DMS 273 (cell line): Measurements from ENCODE around the gene RNF123.

ENCODE experiments used
- DNase-seq: peaks from one replicate; lab custom pipeline; 2025; ENCODE audit not compliant: unreplicated experiment; lab: John Stamatoyannopoulos, UW

The RNF123 gene

DNA sequence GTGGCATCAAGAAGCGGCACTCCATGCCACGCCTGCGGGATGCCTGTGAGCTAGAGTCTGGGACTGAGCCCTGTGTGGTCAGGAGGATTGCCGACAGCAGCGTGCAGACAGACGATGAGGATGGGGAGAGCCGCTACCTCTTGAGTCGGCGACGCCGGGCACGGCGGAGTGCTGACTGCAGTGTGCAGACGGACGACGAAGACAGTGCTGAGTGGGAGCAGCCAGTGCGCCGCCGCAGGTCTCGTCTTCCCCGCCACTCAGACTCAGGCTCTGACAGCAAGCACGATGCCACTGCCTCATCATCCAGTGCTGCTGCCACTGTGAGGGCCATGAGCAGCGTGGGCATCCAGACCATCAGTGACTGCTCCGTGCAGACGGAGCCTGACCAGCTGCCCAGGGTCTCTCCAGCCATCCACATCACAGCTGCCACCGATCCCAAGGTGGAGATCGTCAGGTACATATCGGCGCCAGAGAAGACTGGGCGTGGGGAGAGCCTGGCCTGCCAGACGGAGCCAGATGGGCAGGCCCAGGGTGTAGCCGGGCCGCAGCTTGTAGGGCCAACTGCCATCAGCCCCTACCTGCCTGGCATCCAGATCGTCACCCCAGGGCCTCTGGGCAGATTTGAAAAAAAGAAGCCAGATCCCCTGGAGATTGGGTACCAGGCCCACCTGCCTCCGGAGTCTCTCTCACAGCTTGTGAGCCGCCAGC lies 32.0 kb upstream of the RNF123 start:
- DNase-seq, result peak; percentile 38

DNA sequence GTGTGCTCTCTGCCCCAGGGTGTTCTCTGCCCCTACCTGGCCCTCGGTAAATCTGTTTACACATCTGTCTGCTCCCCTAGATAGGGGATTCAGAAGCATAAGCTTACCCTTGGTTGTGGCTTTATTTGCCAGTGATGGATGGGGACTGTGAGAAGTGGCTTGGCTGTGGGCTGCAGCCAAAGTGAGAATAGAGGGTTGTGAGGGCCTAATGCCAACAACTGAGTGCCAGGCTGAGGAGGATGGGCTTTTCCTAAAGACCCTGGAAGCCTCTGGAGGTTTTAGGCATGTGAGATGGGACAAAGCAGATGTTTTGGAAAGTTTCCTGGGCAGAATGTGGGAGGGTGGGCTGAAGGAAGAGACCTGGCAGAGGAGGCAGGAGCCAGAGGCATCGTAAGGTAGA lies 30.6 kb upstream of the RNF123 start:
- DNase-seq, result no peak

DNA sequence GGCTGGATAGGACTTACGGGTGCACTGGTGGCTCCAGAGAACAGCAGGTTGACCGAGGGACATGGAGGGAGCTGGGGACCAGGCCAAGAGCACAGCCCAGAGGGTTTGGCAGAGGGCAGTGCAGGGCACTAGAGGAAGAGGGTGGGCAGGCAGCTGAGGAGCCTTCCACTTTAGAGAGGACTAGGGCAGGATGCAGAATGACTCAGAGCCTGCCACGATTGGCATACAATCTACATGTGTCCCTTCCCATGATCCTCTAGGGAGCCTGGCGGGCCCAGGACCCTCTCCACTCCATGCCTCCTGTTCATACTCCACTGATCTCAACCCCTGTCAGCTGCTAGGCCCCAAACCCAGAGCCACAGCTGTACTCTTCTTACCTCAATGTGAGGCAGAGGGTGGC lies 29.6 kb upstream of the RNF123 start:
- no peak for DNase-seq

DNA sequence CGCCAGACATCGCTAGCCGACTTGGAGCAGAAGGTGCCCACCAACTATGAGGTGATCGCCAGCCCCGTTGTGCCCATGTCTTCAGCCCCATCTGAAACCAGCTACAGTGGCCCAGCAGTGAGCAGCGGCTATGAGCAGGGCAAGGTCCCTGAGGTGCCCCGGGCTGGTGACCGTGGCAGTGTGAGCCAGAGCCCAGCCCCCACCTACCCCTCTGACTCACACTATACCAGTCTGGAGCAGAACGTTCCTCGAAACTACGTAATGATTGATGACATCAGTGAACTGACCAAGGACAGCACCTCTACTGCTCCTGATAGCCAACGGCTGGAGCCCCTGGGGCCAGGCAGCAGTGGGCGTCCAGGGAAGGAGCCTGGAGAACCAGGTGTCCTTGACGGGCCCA lies 28.1 kb upstream of the RNF123 start:
- no peak for DNase-seq

DNA sequence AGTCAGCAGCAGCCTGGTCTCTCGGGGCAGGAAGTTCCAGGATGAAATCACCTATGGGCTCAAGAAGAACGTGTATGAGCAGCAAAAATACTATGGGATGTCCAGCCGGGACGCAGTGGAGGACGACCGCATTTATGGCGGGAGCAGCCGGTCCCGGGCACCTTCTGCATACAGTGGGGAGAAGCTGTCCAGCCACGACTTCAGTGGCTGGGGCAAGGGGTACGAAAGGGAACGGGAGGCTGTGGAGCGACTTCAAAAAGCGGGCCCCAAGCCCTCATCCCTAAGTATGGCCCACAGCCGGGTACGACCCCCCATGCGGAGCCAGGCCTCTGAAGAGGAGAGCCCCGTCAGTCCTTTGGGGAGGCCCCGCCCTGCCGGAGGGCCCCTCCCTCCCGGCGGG lies 27.3 kb upstream of the RNF123 start:
- DNase-seq, result no peak

DNA sequence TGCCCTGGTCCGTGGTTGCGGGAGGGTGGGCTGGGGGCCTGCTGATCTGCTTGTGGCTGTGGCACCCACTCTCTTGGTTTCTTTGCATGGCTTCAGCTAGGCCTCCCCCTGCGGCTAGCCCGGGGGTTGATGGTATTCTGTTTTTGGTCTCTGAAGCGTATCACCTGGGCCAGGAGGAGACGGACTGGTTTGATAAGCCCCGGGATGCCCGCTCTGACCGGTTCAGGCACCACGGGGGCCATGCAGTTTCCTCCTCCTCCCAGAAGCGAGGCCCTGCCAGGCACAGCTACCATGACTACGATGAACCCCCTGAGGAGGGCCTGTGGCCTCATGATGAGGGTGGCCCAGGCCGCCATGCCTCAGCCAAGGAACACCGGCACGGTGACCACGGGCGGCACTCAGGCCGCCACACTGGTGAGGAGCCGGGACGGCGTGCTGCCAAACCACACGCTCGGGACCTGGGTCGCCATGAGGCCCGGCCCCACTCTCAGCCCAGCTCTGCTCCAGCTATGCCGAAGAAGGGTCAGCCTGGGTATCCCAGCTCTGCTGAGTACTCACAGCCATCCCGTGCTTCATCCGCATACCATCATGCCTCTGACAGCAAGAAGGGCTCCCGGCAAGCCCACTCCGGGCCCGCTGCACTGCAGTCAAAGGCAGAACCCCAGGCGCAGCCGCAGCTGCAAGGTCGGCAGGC lies 26.5 kb upstream of the RNF123 start:
- no peak for DNase-seq

DNA sequence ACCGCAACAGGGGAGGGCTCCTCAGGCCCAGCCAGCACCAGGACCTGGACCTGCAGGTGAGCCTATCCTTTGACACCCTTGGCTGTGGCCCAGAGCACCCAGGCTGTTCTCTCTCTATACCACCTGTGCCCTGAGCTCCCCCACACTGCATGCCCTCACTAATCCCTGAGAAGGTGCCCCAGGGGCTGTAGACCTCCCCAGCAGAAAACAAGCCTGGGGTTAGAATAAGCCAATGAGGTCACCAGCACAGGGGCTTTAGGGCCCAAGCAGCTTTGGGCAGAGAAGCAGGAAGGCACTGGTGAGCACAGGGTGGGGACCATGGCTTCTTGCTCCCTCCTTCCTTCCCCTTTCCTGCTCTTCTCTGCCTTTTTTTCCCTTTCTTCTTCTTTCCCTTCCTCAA lies 25.5 kb upstream of the RNF123 start:
- no peak for DNase-seq

DNA sequence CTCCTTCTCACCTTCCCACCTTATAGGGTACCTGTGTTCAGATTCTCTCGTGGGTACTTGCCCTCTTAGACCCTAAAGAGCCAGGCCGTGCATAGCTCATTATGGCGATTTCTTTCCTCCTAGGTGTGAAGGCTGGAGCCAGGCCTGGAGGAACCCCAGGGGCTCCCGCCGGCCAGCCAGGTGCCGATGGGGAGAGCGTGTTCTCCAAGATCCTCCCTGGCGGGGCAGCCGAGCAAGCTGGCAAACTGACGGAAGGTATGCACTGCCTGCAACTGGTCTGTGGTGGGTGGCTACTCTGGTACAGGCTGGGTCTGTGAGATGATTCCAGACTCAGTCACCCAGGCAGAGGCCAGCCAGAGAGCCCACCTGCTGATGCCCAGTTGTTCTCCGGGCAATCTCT lies 25.1 kb upstream of the RNF123 start:
- no peak for DNase-seq

DNA sequence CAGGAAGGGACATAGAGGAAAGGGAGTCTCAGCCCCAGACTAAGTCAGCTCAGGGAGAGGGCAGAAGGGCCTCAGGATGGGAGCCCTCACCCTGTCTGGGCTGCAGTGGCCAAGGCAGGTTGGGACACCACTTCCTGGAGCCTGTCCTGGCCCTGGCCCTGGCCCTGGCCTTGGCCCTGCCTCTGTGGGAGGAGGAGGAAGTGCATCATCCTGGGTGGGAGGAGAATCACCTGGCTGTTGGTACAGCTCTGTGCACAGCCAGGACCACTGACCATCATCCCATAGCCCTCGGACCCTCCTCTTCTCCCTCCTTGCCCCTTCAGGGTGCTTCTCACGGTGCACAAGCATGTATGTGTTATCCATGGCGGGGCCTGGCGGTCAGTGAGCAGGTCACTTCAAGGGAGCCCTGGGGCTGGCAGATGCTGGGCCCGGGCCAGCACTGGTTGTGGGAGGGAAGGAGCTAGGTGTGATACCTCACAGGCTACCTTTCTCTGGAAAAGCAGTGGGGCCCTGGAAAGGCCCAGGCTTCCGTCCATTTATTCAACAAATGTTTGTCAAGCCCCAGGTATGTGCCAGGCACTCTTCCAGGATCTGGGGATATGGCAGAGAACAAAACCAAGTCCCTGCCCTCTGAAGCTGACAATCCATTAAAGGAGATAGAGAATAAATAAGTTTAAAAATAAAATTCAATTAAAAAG lies 23.4 kb upstream of the RNF123 start:
- DNase-seq, result no peak

DNA sequence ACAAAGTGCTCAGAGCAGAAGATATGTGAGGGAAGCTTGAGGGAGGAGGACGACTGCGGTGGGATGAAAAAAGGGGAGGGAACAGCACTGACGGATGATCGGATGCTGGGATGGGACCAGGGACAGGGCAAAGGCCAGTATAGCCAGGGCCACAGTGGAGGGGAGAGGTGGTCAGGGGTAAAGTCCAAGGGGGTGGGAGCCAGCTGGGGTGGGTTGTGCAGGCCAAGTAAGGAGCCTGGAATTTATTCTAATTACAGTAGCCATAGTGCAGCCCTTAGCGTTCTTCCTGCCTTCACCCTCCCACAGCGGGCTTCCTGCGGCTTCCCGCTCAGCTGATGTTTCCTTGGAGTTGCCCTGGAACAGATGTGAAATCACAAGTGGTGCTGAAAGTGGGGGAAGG lies 22.8 kb upstream of the RNF123 start:
- DNase-seq, result peak; percentile 7

DNA sequence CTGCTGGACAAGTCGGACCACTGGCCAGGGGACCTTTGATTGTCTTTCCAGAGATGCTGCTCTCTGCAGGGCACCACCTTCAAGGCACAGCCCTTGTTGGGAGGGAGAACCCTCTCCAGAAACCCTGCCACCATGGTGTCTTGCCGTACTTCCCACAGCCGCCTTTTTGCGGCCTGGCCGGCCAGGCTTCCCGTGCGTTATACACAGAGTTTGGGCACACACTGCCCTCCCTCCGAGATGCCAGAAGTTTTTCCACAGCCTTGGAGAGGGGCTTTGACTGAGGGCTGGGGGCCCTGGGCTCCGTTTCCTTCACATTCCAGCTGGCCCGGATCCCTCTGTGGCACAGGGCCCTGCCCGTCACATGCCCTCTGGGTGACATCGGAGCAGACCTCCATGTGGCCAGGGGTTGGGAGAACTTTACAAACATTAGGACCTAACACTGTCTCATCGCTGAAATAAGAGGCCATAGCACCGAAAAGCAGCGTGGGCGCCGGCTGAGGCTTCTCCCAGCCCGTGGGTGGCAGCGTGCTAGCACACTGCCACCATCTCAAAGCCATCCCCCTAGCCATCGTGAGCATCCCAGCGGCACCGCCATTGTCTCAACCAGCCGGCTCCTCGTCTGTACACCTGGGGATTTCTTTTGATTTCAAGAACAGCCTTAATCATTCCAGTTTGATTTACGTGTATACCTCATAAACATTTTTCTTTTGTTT lies 21.5 kb upstream of the RNF123 start:
- DNase-seq, result no peak

DNA sequence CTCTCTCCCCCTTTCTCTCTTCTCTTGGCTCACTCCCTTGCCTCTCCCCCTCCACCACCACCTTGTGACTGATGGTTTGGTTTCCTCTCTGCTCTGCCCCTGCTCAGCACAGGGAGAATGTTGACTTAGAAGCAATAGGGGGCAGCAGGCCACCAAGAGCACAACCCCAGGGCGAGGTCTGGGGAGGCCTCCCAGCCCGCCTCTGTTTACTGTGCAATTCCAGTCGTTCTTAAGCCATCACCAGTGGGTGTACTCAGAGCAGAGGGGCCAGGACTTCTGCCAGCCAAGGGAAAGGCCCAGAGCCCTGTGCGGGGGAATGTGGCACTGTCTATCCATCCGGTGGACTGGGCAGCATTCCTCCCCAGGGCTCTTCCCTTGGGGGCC lies 21.0 kb upstream of the RNF123 start:
- DNase-seq, result no peak

DNA sequence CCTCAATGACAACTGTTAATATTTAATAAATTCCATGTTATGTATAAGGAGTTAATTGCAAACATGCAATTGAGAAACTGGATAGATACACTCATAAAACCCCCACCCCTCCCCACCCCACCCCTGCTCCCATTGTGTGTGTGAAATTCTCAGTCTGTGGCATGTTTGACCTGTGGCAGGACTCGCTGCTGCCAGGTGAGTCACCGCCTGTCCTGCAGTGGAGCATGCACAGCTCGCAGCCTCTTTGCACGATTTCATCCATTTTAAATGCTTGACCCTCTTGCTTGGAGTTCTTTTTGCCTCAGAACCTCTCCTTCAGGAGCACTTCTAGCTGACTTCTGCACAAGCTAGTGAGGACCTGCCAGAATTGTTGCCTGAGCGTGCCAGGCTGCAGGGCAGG lies 20.5 kb upstream of the RNF123 start:
- no peak for DNase-seq

DNA sequence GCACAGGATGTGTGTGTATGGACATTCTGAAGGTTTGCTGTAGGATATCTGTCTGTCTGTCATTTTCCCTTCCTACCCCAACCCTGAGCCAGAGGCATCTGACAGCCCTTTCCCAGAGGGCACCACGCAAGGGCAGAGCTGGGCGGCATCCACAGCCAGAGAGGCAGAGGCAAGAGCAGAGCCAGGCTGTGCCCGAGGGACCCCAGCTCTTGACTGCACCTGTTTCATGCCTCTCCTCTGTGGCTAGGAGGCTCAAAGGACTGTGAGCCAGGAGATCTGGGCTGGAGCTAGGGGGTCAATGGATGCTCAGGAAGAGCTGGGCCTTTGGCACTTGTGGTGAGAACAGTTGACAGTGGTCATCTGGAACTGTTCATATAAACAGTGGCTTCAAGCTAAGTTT lies 20.0 kb upstream of the RNF123 start:
- DNase-seq, result no peak

DNA sequence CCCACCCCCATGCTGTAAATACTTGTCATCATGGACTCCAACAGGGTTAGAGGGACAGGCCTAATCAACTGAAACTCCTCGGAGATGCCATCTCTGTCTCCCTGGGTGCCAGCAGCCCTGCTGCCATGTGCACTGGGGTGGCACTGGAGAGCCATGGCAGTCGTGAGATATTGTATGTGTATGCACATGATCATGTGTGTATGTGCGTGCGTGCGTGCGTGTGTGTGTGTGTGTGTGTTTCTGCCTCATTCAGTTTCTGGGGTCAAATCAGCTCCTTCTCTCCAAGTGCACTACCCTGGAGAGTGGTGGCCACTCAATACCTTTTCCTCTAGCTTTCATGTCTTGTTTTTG lies 18.4 kb upstream of the RNF123 start:
- no peak for DNase-seq

DNA sequence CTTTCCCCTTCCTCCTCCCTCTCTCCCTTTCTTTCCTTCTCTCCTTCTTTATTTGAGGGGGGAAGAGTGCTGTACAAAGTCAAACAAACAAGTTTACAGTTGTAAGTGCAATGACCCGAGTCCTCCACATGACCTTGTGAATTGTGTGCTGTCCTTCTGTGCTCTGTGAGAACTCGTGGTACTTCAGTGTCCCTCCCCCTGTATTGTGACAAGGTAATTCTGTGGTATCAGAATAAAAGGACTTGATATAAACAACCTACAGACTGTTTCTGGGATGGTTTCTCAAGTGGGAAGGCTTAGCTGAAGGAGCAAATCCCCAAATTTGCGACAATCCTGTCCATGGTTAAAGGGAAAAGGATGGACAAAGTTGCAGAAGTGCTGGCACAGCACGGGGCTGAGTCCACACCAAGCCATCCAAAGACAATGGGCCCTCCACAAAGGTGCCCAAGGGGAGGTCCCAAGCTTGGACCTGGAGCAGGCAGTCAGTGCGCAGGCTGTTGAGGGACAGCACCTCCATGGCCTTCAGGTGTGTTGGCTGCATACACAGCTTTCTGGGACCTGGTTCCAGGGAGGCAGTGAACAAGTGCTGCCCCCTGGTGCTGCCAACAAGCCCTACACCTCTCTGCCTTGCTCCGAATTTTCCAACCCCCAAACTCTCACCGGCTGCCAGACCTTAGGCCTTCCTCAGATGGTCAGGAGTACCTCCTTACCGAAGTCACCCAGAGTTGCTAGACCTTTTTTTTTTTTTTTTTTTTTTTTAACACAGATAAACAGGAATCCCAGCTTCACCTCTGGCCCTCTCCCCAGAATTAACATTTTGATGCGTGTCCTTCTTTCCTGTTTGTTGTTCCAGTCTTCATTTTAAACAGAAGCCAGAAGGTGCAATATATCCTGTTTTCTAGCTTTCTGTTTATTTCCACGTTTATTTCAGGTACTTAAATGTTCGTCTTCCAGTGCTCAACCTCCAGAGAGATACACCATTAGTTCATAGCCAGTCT lies 17.8 kb upstream of the RNF123 start:
- no peak for DNase-seq

DNA sequence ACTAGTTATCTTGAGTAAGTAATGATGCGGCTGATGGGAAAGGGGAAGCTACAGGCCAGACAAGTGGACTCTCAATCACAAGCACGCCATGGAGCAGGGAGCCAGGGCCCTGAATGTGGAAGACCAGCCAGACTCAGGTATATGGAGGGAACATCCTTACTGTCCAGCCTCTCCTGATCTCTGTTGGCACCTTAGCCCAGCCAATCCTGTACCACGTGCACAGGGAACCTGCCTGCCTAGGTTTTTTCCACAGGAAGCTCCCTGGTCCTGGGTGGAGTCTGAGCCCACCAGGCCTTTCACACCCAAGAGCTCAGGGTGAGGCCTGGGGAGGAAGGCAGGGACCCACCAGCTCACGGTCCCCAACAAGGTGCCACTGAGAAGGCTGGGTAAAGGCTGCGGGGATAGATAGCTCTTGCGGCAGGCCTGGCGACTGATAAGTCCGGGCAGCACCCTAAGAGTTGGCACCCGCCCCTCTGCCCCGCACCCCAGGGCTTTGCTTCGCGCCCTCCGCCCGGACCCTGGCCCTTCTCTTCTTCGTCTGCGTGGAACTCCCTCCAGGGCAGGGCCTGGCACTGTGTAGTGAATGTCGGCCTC lies 16.1 kb upstream of the RNF123 start:
- no peak for DNase-seq

DNA sequence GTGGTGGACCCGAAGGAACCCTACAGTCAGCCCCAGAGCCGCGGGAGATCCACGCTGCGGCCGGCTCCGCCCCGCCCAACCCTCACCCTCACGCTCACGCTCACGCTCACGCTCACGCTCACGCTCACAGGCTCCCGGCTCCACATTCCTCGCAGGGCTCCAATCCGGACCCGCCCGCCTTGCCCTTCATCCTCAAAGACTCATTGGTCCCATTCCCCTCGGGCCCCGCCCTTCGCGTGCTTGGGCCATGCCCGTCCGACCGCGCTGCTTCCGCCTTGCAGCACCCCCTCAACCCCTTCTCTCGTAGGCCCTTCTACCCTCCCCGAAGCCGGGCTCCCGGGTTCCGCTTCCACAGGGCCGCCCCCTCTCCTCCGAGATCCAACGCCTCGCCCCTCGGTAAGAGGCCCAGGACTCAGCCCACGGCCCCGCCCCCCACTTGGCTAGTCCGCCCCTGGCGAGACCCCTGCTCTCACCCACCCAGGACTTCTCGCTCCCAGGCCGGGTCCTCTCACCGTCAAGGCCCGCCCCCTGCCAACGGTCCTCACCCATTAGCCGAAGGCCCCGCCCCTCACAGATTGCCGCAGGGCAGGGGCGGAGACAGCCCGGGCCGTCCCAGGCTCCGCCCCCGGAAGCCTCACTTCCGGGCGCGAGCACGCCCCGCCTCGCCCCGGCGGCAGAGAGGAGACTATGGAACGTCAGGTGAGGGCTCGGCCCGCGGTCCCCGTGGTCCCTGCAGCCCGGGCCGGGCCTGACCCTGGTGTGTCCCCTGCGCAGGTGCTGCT lies 15.5 kb upstream of the RNF123 start, which contains the start of gene APEH:
Gene APEH (plus strand): TSS at position 637 of the 782 bp plus-strand sequence. CDS start 51 bp downstream, at position 688.
- no peak for DNase-seq

DNA sequence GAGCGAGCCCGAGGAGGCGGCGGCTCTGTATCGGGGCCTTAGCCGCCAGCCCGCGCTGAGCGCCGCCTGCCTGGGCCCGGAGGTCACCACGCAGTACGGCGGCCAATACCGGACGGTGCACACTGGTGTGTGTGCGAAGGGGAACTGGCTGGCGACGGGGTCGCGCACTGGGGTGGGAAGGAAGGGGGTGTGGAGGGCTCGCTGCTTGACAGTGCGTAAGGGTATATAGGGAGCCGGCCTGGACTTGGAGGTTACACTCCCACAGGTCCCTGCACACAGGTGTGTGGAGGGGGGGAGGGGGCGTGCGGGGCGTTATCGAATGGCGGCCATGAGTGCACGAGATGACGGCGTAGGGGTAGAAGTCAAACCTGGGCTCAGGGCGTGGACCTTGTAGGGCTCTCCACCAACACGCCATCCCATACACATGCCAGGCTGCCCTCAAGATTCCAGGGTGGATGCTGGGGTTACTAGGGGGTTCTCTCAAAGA lies 14.8 kb upstream of the RNF123 start:
- DNase-seq, result no peak
